B cell (primary cell): ENCODE data around the gene ANKRD44.

ENCODE experiments used
- EZH2 ChIP-seq: IDR thresholded peaks from 2 replicates; pipeline ENCODE4 v1.6.1; 2012; ENCODE audit warnings: borderline replicate concordance, low read depth, mild to moderate bottlenecking, moderate library complexity, low read length; ENCODE audit not compliant: insufficient read depth, poor library complexity, severe bottlenecking
- TF ChIP-seq, protein P1 (sequence below): fragments of 200-600 bp; IDR thresholded peaks from one replicate; pipeline ENCODE4 v1.8.0; 2022; ENCODE audit warnings: antibody characterized with exemption, mild to moderate bottlenecking

DNA sequence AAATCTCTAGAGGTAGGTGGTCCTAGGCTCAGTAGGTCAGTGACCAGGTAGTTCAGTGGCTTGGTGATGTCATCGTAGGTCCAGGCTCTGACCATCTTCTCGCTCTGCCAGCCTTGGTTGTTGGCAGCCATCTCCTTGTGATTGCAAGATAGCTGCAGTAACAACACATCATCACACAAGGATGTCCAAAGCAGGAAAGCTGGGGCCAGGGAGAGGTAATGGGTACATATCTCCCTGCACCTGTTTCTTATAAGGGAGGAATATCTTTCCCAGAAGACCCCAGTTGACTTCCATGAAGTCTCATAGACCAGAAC lies 60.5 kb downstream of the ANKRD44 start:
- TF ChIP-seq, protein P1, sequence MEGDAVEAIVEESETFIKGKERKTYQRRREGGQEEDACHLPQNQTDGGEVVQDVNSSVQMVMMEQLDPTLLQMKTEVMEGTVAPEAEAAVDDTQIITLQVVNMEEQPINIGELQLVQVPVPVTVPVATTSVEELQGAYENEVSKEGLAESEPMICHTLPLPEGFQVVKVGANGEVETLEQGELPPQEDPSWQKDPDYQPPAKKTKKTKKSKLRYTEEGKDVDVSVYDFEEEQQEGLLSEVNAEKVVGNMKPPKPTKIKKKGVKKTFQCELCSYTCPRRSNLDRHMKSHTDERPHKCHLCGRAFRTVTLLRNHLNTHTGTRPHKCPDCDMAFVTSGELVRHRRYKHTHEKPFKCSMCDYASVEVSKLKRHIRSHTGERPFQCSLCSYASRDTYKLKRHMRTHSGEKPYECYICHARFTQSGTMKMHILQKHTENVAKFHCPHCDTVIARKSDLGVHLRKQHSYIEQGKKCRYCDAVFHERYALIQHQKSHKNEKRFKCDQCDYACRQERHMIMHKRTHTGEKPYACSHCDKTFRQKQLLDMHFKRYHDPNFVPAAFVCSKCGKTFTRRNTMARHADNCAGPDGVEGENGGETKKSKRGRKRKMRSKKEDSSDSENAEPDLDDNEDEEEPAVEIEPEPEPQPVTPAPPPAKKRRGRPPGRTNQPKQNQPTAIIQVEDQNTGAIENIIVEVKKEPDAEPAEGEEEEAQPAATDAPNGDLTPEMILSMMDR = no peak
- no peak for TF ChIP-seq EZH2
